K562 (cell line): ENCODE measurements around the gene RAVER2. TPM values are rescaled to one million over a fixed set of nuclear protein-coding genes. Genes with fewer than 3 reads are reported as not detected.

Source experiments
- ATAC-seq: fragments of 200-7000 bp; cut with Tn5 transposase; 3 replicates; pipeline ENCODE4 v1.9.1; 2020; ENCODE audit warnings: moderate library complexity
- BruUV-seq: library from RNA; stranded (reverse); fragments of 400-500 nt; replicated peaks from 2 replicates; lab custom pipeline; 2021; lab: Mats Ljungman, UMichigan
- CTCF ChIA-PET: fragments of 300-600 bp; formaldehyde crosslinking; extraction: SDS; loops from one replicate; lab custom pipeline; 2021; ENCODE audit warnings: low intra/inter-chr PET ratio; lab: Yijun Ruan, JAX
- POLR2A ChIA-PET: fragments of 300-600, 350-650 bp; sonication (Branson Sonifier 250); formaldehyde crosslinking; extraction: SDS; loops from one replicate; lab custom pipeline; 2021; ENCODE audit warnings: antibody characterized with exemption, inconsistent platforms; lab: Yijun Ruan, JAX
- DNase-seq, 4 experiments: peaks; one replicate each; pipeline versions ENCODE4 v3.0.0 to v3.0.0-alpha.2; 2011 to 2018; ENCODE audit warnings: low spot score in 3 of 4, mixed read lengths in 3 of 4; ENCODE audit errors: extremely low read depth in 1 of 4
- FAIRE-seq: peaks from 2 replicates; lab custom pipeline; 2011; peaks lifted over from hg19 to GRCh38; lab: Jason Lieb, UNC
- H2AFZ ChIP-seq: 2 replicates; pipeline ENCODE4 v1.6.0; 2011; ENCODE audit warnings: low read depth, low read length, control low read depth, inconsistent platforms
- H3K27ac ChIP-seq: fragments of 200-600 bp; 3 replicates; pipeline ENCODE4 v1.8.0; 2011; ENCODE audit warnings: low read depth, mild to moderate bottlenecking, control low read depth, inconsistent platforms, low read length, moderate library complexity, mixed read lengths; ENCODE audit errors: extremely low read depth
- H3K27me3 ChIP-seq, 2 experiments: fragments of 300-600 bp in 1 of 2; 2 replicates in 1 of 2; 3 replicates in 1 of 2; pipeline versions ENCODE4 v1.6.0 to v1.8.0; 2011; ENCODE audit warnings: inconsistent platforms in 2 of 2, low read length in 2 of 2, mild to moderate bottlenecking in 1 of 2, mixed read lengths in 1 of 2, moderate library complexity in 1 of 2; ENCODE audit not compliant: control insufficient read depth in 2 of 2, insufficient read depth in 2 of 2
- H3K36me3 ChIP-seq: fragments of 300-600 bp; 3 replicates; pipeline ENCODE4 v1.8.0; 2011; ENCODE audit warnings: mild to moderate bottlenecking, low read length, inconsistent platforms; ENCODE audit not compliant: control insufficient read depth, insufficient read depth
- H3K4me1 ChIP-seq, 2 experiments: fragments of 200-600 bp in 1 of 2; replicated peaks in 1 of 2; 2 replicates in 1 of 2; 3 replicates in 1 of 2; pipeline versions ENCODE4 v1.5.1 to v1.8.0; 2011; ENCODE audit warnings: inconsistent platforms in 2 of 2, low read length in 2 of 2, mild to moderate bottlenecking in 1 of 2, mixed read lengths in 1 of 2, moderate library complexity in 1 of 2; ENCODE audit not compliant: control insufficient read depth in 2 of 2, insufficient read depth in 2 of 2
- H3K4me2 ChIP-seq: 2 replicates; pipeline ENCODE4 v1.6.1; 2011; ENCODE audit warnings: low read length, control low read depth, inconsistent platforms, mixed read lengths; ENCODE audit not compliant: insufficient read depth
- H3K4me3 ChIP-seq: fragments of 200-600 bp; sonication (generic), shearing (Covaris generic); 2 replicates; pipeline ENCODE4 v1.5.1; 2016; ENCODE audit warnings: control low read depth, inconsistent platforms
- H3K79me2 ChIP-seq: fragments of 200-600 bp; 3 replicates; pipeline ENCODE4 v1.8.0; 2011; ENCODE audit warnings: low read length, inconsistent platforms; ENCODE audit not compliant: control insufficient read depth, insufficient read depth
- H3K9ac ChIP-seq, 2 experiments: 2 replicates each; pipeline versions ENCODE4 v1.6.0 to v1.6.1; 2011; ENCODE audit warnings: low read depth in 2 of 2, low read length in 2 of 2, control low read depth in 1 of 2, inconsistent platforms in 1 of 2, mild to moderate bottlenecking in 1 of 2, mixed read lengths in 1 of 2; ENCODE audit not compliant: insufficient read depth in 1 of 2
- H3K9me1 ChIP-seq: one replicate; pipeline ENCODE4 v1.6.0; 2011; ENCODE audit warnings: inconsistent platforms, mild to moderate bottlenecking, low read length, moderate library complexity; ENCODE audit not compliant: control insufficient read depth, insufficient read depth
- H3K9me3 ChIP-seq: replicated peaks from 2 replicates; pipeline ENCODE4 v1.5.1; 2011; ENCODE audit warnings: low read depth, low read length, inconsistent platforms; ENCODE audit not compliant: control insufficient read depth, insufficient read depth
- H4K20me1 ChIP-seq: replicated peaks from 2 replicates; pipeline ENCODE4 v1.6.1; 2011; ENCODE audit warnings: low read length, inconsistent platforms, mixed read lengths; ENCODE audit not compliant: control insufficient read depth, insufficient read depth
- CHD2 ChIP-seq: IDR thresholded peaks from 2 replicates; pipeline ENCODE4 v1.6.1; 2011; ENCODE audit warnings: low read depth, low read length
- DNMT1 ChIP-seq: fragments of 450-650 bp; IDR thresholded peaks from 2 replicates; pipeline ENCODE4 v1.6.1; 2016; ENCODE audit warnings: antibody characterized with exemption, mild to moderate bottlenecking
- RBFOX2 ChIP-seq: fragments of 200-400 bp; formaldehyde crosslinking; IDR thresholded peaks from 2 replicates; pipeline ENCODE4 v1.6.1; 2017; ENCODE audit warnings: low read depth, mild to moderate bottlenecking, low read length, moderate library complexity
- STAT5A ChIP-seq: IDR thresholded peaks from 2 replicates; pipeline ENCODE4 v1.6.1; 2012; ENCODE audit warnings: low read length, inconsistent platforms, borderline replicate concordance
- ZNF764 ChIP-seq: fragments of 250-450 bp; sonication (Bioruptor Pico); IDR thresholded peaks from 2 replicates; pipeline ENCODE4 v1.4.0; 2020; ENCODE audit warnings: low read depth, mild to moderate bottlenecking, moderate library complexity
- WGBS: fragments of 100-300 bp; shearing (Covaris generic); methylation state at CpG from one replicate; pipeline ENCODE4 v1.1.6; 2016; ENCODE audit warnings: low coverage, mixed read lengths; ENCODE audit not compliant: insufficient coverage; ENCODE audit errors: missing lambda C conversion rate; 5-methylcytosine and 5-hydroxymethylcytosine counted together
- in situ Hi-C: fragments of 300-500 bp; cut with MboI; formaldehyde crosslinking; loops from 4 replicates; pipeline ENCODE4 v1.15.0; 2018; ENCODE audit warnings: inconsistent platforms, mixed read lengths
- intact Hi-C: fragments of 100-400 bp; cut with micrococcal nuclease; formaldehyde crosslinking; loops from 2 replicates; pipeline ENCODE4 v1.14.2; 2022
- polyA plus RNA-seq, 8 experiments: library from polyadenylated mRNA; depleted of rRNA in 4 of 8; stranded (reverse) in 5 of 8; unstranded in 3 of 8; fragments of >200 nt; fragmentation: Nextera tagmentation in 2 of 8; fragmentation: Illumina TruSeq in 1 of 8; extraction: Ambion mirVana in 2 of 8; extraction: Trizol in 1 of 8; gene quantifications; 2 replicates each; pipeline versions ENCODE4 v1.2.1 to v1.2.3, GENCODE V29; 2011 to 2014; ENCODE audit warnings: inconsistent platforms in 1 of 8, missing spikeins in 1 of 8
- total RNA-seq, 7 experiments: library from RNA; depleted of rRNA in 6 of 7; stranded (reverse); fragments of >200 nt in 6 of 7; fragmentation: Illumina TruSeq in 2 of 7; extraction: Trizol in 2 of 7; gene quantifications; 2 replicates each; pipeline versions ENCODE4 v1.2.1 to v1.2.3, GENCODE V29; 2011 to 2021; ENCODE audit warnings: low replicate concordance in 1 of 7

The RAVER2 gene
- total and polyA plus RNA-seq, 9 of the 15 experiments (the other 6 are each of a cell fraction or from before 2014, with no cell fraction given) = 1.8 to 6.1 (median 4.4) TPM

- in situ Hi-C loops (no loop called here), intact Hi-C loops (loop anchor here (5.0 kb wide), 1 partner anchor 188 kb away; no protein-coding TSS in a partner anchor)
- no peaks in the 10 kb centered on the region for H3K9me3 ChIP-seq
- no TSS peak for BruUV-seq
- ChIA-PET CTCF (no interaction called here), POLR2A (no interaction called here)
- H3K27me3 ChIP-seq = no peaks in the 10 kb centered on the region
- no peaks in the 10 kb centered on the region for H3K9me1 ChIP-seq
- FAIRE-seq = no peak
- no peak overlapping the region for H3K27ac ChIP-seq
- H3K4me2 ChIP-seq = no peak overlapping the region
- H3K9ac ChIP-seq = no peak overlapping the region
- no peaks in the 10 kb centered on the region for H3K79me2 ChIP-seq
- no peak overlapping the region for H2AFZ ChIP-seq
- no peak for DNase-seq
- no peak for ATAC-seq
- TF ChIP-seq RBFOX2 = no peak
- TF ChIP-seq ZNF764 (CRISPR knock-in tag) = no peak
- no peak for TF ChIP-seq CHD2
- TF ChIP-seq STAT5A = no peak
- no peaks in the 10 kb centered on the region for H3K4me1 ChIP-seq
- 0 out of 2 replicates have a peak, but pooled peaks cover 3% of the 10 kb centered on the region for H4K20me1 ChIP-seq
- peaks cover 68% of the 10 kb centered on the region; the same call in 2 of the 3 replicates for H3K36me3 ChIP-seq
- H3K4me3 ChIP-seq = no peak overlapping the region
Observed at GRCh38 chr1:64834734-64835133, 89.9 kb downstream of the RAVER2 start.

DNA sequence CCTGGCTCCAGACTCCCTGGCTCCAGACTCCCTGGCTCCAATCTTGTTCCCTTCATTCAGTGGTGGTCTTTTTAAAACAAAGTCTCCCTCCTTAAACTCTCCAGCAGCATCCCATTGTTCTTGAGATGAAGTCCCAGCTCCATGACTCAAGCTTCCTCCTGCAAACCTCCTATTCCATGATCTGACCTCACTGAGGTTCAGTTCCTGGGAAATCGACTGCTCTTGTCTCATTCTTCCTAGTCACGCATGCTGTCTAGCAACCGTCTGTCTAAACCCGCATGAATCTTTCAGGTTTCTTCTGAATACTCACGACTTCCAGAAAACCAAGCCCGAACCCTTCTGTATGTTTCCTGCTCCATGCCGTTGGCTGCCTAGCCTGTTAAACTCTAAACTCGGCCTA, 91.9 kb downstream of the RAVER2 start:
- no peaks in the 10 kb centered on the region for H3K9me3 ChIP-seq
- H3K9ac ChIP-seq = no peak overlapping the region
- intact Hi-C loops = loop anchor here (5.0 kb wide), 1 partner anchor 185 kb away; no protein-coding TSS in a partner anchor
- CTCF ChIA-PET = no interaction called here
- H3K27me3 ChIP-seq = no peaks in the 10 kb centered on the region
- H3K4me1 ChIP-seq = no peaks in the 10 kb centered on the region
- H3K9me1 ChIP-seq = no peaks in the 10 kb centered on the region
- H3K36me3 ChIP-seq = peaks cover 85% of the 10 kb centered on the region; the same call in 2 of the 3 replicates
- no peak overlapping the region for H2AFZ ChIP-seq
- 93% methylated on average over 8 of the region's 8 CpGs for WGBS
- 0 out of 2 replicates have a peak, but pooled peaks cover 3% of the 10 kb centered on the region for H4K20me1 ChIP-seq
- FAIRE-seq = no peak
- no peak overlapping the region for H3K27ac ChIP-seq
- TF ChIP-seq DNMT1 = no peak
- H3K4me3 ChIP-seq = no peak overlapping the region
- no peak for DNase-seq
- in situ Hi-C loops = no loop called here
- no peak overlapping the region for H3K4me2 ChIP-seq
- no peaks in the 10 kb centered on the region for H3K79me2 ChIP-seq
- BruUV-seq = no TSS peak
- POLR2A ChIA-PET = no interaction called here
- no peak for ATAC-seq
